ENCODE results near the gene HHAT.

Gene HHAT

GRCh38 chr1:210646258-210646616 lies 317.5 kb downstream of the HHAT start:
- peak; percentile 97 for FAIRE-seq
- DNase-seq (ENCODE audit: insufficient read length, low spot score): peak; percentile 72
- TF ChIP-seq CTCF (IDR thresholded peaks at IDR 0.05; ENCODE audit: insufficient read depth, missing control alignments): no peak

GRCh38 chr1:210647406-210648333 lies 319.0 kb downstream of the HHAT start:
- FAIRE-seq (peak; percentile 66), DNase-seq (ENCODE audit: insufficient read length, low spot score) (no peak)

GRCh38 chr1:210648588-210649269 lies 320.0 kb downstream of the HHAT start:
- no peak for TF ChIP-seq CTCF (IDR thresholded peaks at IDR 0.05; ENCODE audit: insufficient read depth, missing control alignments)
- FAIRE-seq (peak; percentile 78), DNase-seq (ENCODE audit: insufficient read length, low spot score) (no peak)

More at GRCh38 chr1:210647406-210648333, 319.0 kb downstream of the HHAT start:
- TF ChIP-seq CTCF (IDR thresholded peaks at IDR 0.05; ENCODE audit: insufficient read depth, missing control alignments): no peak

- DNase-seq (ENCODE audit: insufficient read length, low spot score) (no peak), FAIRE-seq (peak; percentile 38)
- TF ChIP-seq CTCF (IDR thresholded peaks at IDR 0.05; ENCODE audit: insufficient read depth, missing control alignments): no peak
These were observed 321.7 kb downstream of the HHAT start for GRCh38 chr1:210650403-210650802.

DNA sequence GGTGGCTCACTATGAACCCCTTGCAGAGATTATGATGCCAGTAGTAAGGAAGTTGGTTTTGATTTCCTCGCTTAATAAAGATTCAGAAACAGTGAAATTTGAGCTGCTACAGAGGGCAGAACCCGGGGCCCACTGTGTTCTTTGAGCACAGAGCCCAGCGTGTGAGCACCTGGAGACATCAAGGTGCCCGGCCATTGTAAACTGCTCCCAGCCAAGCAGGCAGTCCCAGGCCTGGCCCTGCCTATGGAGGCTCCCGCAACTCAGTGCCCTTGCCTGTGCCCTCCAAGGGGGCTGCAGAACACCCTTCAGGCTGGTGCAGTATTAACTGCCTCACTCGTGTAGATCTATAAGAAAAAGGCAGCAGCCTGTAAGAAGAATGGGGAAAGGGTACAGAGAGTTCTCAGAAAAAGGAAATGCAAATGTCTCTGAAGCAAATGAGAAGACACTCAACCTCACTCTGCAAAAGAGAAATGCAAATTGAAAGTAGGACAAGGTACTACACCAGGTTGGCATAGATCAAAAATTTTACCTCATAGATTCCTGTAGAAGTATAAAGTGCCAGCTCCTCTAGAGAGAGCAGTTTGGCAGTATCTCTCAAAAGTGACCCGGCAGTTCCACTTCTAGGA lies 323.7 kb downstream of the HHAT start:
- DNase-seq (ENCODE audit: insufficient read length, low spot score) (no peak), FAIRE-seq (no peak)
- TF ChIP-seq CTCF (IDR thresholded peaks at IDR 0.05; ENCODE audit: insufficient read depth, missing control alignments): no peak

DNA sequence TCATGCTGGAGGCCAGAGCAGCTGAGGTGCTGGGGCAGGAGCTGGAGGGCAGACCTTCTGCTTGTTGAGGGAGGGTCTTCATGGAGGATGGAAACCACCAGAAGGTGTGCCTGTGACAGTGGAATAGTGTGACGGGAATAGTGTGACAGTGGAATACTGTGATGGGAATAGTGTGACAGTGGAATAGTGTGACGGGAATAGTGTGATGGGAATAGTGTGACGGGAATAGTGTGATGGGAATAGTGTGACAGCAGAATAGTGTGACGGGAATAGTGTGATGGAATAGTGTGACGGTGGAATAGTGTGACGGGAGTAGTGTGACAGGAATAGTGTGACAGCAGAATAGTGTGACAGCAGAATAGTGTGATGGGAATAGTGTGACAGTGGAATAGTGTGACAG lies 325.1 kb downstream of the HHAT start:
- peak; percentile 100 for FAIRE-seq
- TF ChIP-seq CTCF (IDR thresholded peaks at IDR 0.05; ENCODE audit: insufficient read depth, missing control alignments): no peak
- no peak for DNase-seq (ENCODE audit: insufficient read length, low spot score)

Measured in D721Med (cell line).